Astrocyte (in vitro differentiated cells and primary cell): ENCODE measurements around the gene ZBTB34.

Experiments used
- CTCF ChIP-seq: IDR thresholded peaks from 2 replicates; pipeline ENCODE4 v1.5.1; 2011; ENCODE audit warnings: low read depth, mild to moderate bottlenecking, inconsistent platforms, low read length, moderate library complexity; ENCODE audit not compliant: insufficient read depth
- EZH2 ChIP-seq: IDR thresholded peaks from 2 replicates; pipeline ENCODE4 v1.6.1; 2012; ENCODE audit warnings: mild to moderate bottlenecking, low read length, inconsistent platforms; ENCODE audit not compliant: insufficient read depth

- TF ChIP-seq CTCF, result no peak
- TF ChIP-seq EZH2, result no peak
Measured at GRCh38 chr9:126914458-126915280, 54.2 kb downstream of the ZBTB34 start, which contains the start of gene RALGPS1.
